IMR-90 (cell line): ENCODE data around the gene RALGAPA2. TPM values are rescaled to one million over a fixed set of nuclear protein-coding genes. Genes with fewer than 3 reads are reported as not detected.

ENCODE experiments used
- ATAC-seq: fragments of 200-7000 bp; cut with Tn5 transposase; 2 replicates; pipeline ENCODE4 v1.9.1; 2020; ENCODE audit warnings: low read depth, mild to moderate bottlenecking, moderate library complexity
- BruUV-seq: library from RNA; stranded (reverse); fragments of 400-500 nt; replicated peaks from 2 replicates; lab custom pipeline; 2021; lab: Mats Ljungman, UMichigan
- CTCF ChIA-PET: fragments of 300-600 bp; formaldehyde crosslinking; extraction: SDS; loops from one replicate; lab custom pipeline; 2021; ENCODE audit warnings: antibody characterized with exemption; lab: Yijun Ruan, JAX
- POLR2A ChIA-PET: fragments of 300-600 bp; sonication (Branson Sonifier 250); formaldehyde crosslinking; loops from one replicate; lab custom pipeline; 2022; ENCODE audit warnings: antibody characterized with exemption; ENCODE audit not compliant: unreplicated experiment; lab: Charles Lee
- DNase-seq: peaks from one replicate; pipeline ENCODE4 v3.0.0; 2013
- H2AFZ ChIP-seq: replicated peaks from 2 replicates; pipeline ENCODE3; 2013; ENCODE audit warnings: low read length, mild to moderate bottlenecking; ENCODE audit not compliant: poor library complexity
- H2AK5ac ChIP-seq: 2 replicates; pipeline ENCODE4 v1.6.1; 2013; ENCODE audit warnings: low read depth, low read length, inconsistent platforms
- H2AK9ac ChIP-seq: replicated peaks from 2 replicates; pipeline ENCODE3; 2013; ENCODE audit warnings: mild to moderate bottlenecking, low read depth, low read length, moderate library complexity; ENCODE audit not compliant: poor library complexity
- H2BK120ac ChIP-seq: 2 replicates; pipeline ENCODE4 v1.6.1; 2013; ENCODE audit warnings: low read depth, low read length, inconsistent platforms
- H2BK15ac ChIP-seq: 3 replicates; pipeline ENCODE4 v1.6.1; 2013; ENCODE audit warnings: low read depth, low read length, inconsistent platforms
- H2BK20ac ChIP-seq: 2 replicates; pipeline ENCODE4 v1.6.1; 2013; ENCODE audit warnings: low read depth, mild to moderate bottlenecking, inconsistent platforms, low read length, moderate library complexity
- H2BK5ac ChIP-seq: 2 replicates; pipeline ENCODE4 v1.6.1; 2013; ENCODE audit warnings: mild to moderate bottlenecking, low read depth, low read length, inconsistent platforms; ENCODE audit not compliant: poor library complexity, severe bottlenecking
- H3K14ac ChIP-seq: replicated peaks from 2 replicates; pipeline ENCODE4 v1.6.1; 2013; ENCODE audit warnings: low read depth, low read length, inconsistent platforms
- H3K18ac ChIP-seq: 2 replicates; pipeline ENCODE4 v1.6.1; 2013; ENCODE audit warnings: low read depth, low read length, control low read depth
- H3K23ac ChIP-seq: 2 replicates; pipeline ENCODE4 v1.6.1; 2013; ENCODE audit warnings: low read depth, low read length, inconsistent platforms
- H3K27ac ChIP-seq: 2 replicates; pipeline ENCODE4 v1.5.1; 2013; ENCODE audit warnings: mild to moderate bottlenecking, control low read depth, low read length; ENCODE audit not compliant: insufficient read depth
- H3K27me3 ChIP-seq: 2 replicates; pipeline ENCODE4 v1.6.1; 2013; ENCODE audit warnings: low read length; ENCODE audit not compliant: control insufficient read depth, insufficient read depth
- H3K36me3 ChIP-seq: 2 replicates; pipeline ENCODE4 v1.6.1; 2013; ENCODE audit warnings: low read length, mixed read lengths; ENCODE audit not compliant: control insufficient read depth, insufficient read depth
- H3K4ac ChIP-seq: 2 replicates; pipeline ENCODE4 v1.6.1; 2013; ENCODE audit warnings: low read depth, low read length, inconsistent platforms
- H3K4me1 ChIP-seq: 2 replicates; pipeline ENCODE4 v1.6.1; 2013; ENCODE audit warnings: low read length, mixed read lengths; ENCODE audit not compliant: control insufficient read depth, insufficient read depth
- H3K4me2 ChIP-seq: 2 replicates; pipeline ENCODE4 v1.6.1; 2013; ENCODE audit warnings: low read depth, mild to moderate bottlenecking, control low read depth, low read length, moderate library complexity
- H3K4me3 ChIP-seq: 2 replicates; pipeline ENCODE4 v1.5.1; 2013; ENCODE audit warnings: low read depth, mild to moderate bottlenecking, control low read depth, low read length, moderate library complexity; ENCODE audit not compliant: insufficient read depth
- H3K56ac ChIP-seq: 2 replicates; pipeline ENCODE4 v1.6.1; 2013; ENCODE audit warnings: low read length, inconsistent platforms; ENCODE audit not compliant: insufficient read depth; ENCODE audit errors: extremely low read depth
- H3K79me1 ChIP-seq, 2 experiments: 2 replicates each; pipeline ENCODE4 v1.6.1; 2013; ENCODE audit warnings: low read length in 2 of 2, inconsistent platforms in 1 of 2, low read depth in 1 of 2
- H3K9ac ChIP-seq: 2 replicates; pipeline ENCODE4 v1.6.1; 2013; ENCODE audit warnings: low read depth, low read length, control low read depth
- H3K9me1 ChIP-seq: 2 replicates; pipeline ENCODE4 v1.6.1; 2013; ENCODE audit warnings: low read length, inconsistent platforms; ENCODE audit not compliant: insufficient read depth
- H3K9me3 ChIP-seq: 2 replicates; pipeline ENCODE4 v1.6.1; 2013; ENCODE audit warnings: low read length; ENCODE audit not compliant: control insufficient read depth, insufficient read depth
- H4K20me1 ChIP-seq: 2 replicates; pipeline ENCODE4 v1.6.1; 2013; ENCODE audit warnings: low read length, inconsistent platforms; ENCODE audit not compliant: insufficient read depth
- H4K5ac ChIP-seq: 2 replicates; pipeline ENCODE4 v1.6.1; 2013; ENCODE audit warnings: mild to moderate bottlenecking, low read depth, low read length, control low read depth
- H4K8ac ChIP-seq, 2 experiments: 2 replicates each; pipeline ENCODE4 v1.6.1; 2013; ENCODE audit warnings: low read depth in 2 of 2, low read length in 2 of 2, control low read depth in 1 of 2, inconsistent platforms in 1 of 2
- H4K91ac ChIP-seq: 2 replicates; pipeline ENCODE4 v1.6.1; 2013; ENCODE audit warnings: low read depth, low read length, inconsistent platforms; ENCODE audit not compliant: insufficient read depth
- MAZ ChIP-seq: IDR thresholded peaks from 2 replicates; pipeline ENCODE4 v1.6.1; 2012; ENCODE audit warnings: low read depth, mild to moderate bottlenecking, low read length, improper control_type of control experiment, moderate library complexity, borderline replicate concordance
- MXI1 ChIP-seq: IDR thresholded peaks from 2 replicates; pipeline ENCODE4 v1.6.1; 2012; ENCODE audit warnings: low read depth, mild to moderate bottlenecking, low read length, moderate library complexity, borderline replicate concordance
- POLR2A ChIP-seq: IDR thresholded peaks from 2 replicates; pipeline ENCODE4 v1.6.1; 2012; ENCODE audit warnings: mild to moderate bottlenecking, low read depth, low read length
- RAD21 ChIP-seq: IDR thresholded peaks from 2 replicates; pipeline ENCODE4 v1.6.1; 2012; ENCODE audit warnings: low read length, improper control_type of control experiment
- RFX5 ChIP-seq: IDR thresholded peaks from 2 replicates; pipeline ENCODE4 v1.8.0; 2012; ENCODE audit warnings: low read depth, mild to moderate bottlenecking, low read length, moderate library complexity
- WGBS, 2 experiments: methylation state at CpG; one replicate each; pipeline versions ENCODE4 v1.1.5 to v1.1.7; 2013; ENCODE audit warnings: missing lambda C conversion rate in 2 of 2; ENCODE audit not compliant: insufficient read length in 1 of 2; ENCODE audit errors: extremely low coverage in 2 of 2; 5-methylcytosine and 5-hydroxymethylcytosine counted together
- dilution Hi-C: fragments of 300-500 bp; cut with HindIII; formaldehyde crosslinking; loops from one replicate; pipeline ENCODE4 v1.14.3; 2018; ENCODE audit warnings: low sequenced_read_pairs; ENCODE audit not compliant: unreplicated experiment
- in situ Hi-C: fragments of 300-500 bp; cut with MboI; formaldehyde crosslinking; loops from 3 replicates; pipeline ENCODE4 v1.14.3; 2019; ENCODE audit warnings: low sequenced_read_pairs, inconsistent platforms, mixed read lengths
- intact Hi-C: fragments of 100-400 bp; cut with micrococcal nuclease; formaldehyde crosslinking; loops from 2 replicates; pipeline ENCODE4 v1.10.0; 2022
- polyA plus RNA-seq, 3 experiments: library from polyadenylated mRNA; depleted of rRNA; stranded (reverse); fragments of >200 nt; gene quantifications; 2 replicates each; pipeline ENCODE4 v1.2.3, GENCODE V29; 2012; ENCODE audit warnings: low replicate concordance in 1 of 3
- total RNA-seq: library from RNA; depleted of rRNA; stranded (reverse); fragments of >200 nt; gene quantifications from 2 replicates; pipeline ENCODE4 v1.2.3, GENCODE V29; 2012
- TF ChIP-seq, protein P1 (sequence below): fragments of 150-350 bp; IDR thresholded peaks from 2 replicates; pipeline ENCODE4 v1.6.1; 2017; ENCODE audit warnings: mild to moderate bottlenecking, antibody characterized with exemption, low read length, low read depth
- TF ChIP-seq, protein P2 (sequence below): conservative IDR thresholded peaks from 2 replicates; pipeline ENCODE4 v1.5.1; 2012; ENCODE audit warnings: mild to moderate bottlenecking, low read depth, low read length, improper control_type of control experiment

The RALGAPA2 gene
- total and polyA plus RNA-seq, 2 of the 4 experiments (the other 2 are of a cell fraction): 1.3 to 3.9 TPM

DNA sequence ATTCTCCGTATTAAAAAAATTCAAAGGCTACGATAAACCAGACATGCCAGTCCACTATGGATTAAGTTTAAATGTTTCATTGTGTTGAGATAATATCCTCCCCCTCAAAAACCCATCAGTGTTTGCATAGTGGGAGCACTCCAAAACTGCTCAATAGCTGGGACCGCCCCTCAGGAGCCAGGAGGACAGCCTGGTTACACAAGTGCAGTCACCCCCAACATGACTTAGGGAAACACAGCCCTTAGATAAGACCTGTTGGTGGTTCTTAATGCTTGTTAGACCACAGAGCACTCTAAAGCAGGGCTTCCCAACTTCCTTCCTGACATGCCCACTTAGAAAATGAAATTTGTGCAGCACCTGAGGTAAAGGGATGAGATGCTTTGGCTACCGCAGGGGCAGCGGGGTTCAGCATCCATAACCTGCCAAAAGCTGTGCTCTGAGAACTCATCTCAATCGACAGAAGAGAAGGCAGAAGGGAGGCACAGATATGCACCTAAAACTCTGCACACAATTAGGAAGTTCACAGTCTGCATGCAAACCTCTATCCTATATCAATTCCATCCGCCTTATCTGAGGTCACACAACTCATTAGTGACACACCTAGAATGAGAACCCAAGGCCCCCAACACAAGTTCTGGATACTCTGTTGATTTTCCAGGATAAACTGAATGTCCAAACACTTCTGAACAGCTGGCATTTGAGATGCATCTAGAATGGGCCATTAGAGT is 74.3 kb downstream of the RALGAPA2 start:
- in situ Hi-C loops: no loop called here
- no peaks in the 10 kb centered on the region for H3K27me3 ChIP-seq
- H3K4me1 ChIP-seq: no peaks in the 10 kb centered on the region
- H3K27ac ChIP-seq: no peak overlapping the region
- 100% methylated on average over 1 of the region's 7 CpGs; no CpG with 5 or more reads in 1 of the 2 experiments for WGBS, 2 experiments
- H3K4me2 ChIP-seq: no peak overlapping the region
- no TSS peak for BruUV-seq
- no peaks in the 10 kb centered on the region for H3K36me3 ChIP-seq
- H3K9ac ChIP-seq: no peak overlapping the region
- no peak overlapping the region for H2BK20ac ChIP-seq
- H3K79me1 ChIP-seq: no peaks in the 10 kb centered on the region
- H3K18ac ChIP-seq: no peak overlapping the region
- H3K4me3 ChIP-seq: no peak overlapping the region
- no peak overlapping the region for H3K14ac ChIP-seq
- H3K9me3 ChIP-seq: no peaks in the 10 kb centered on the region
- no peak overlapping the region for H2AFZ ChIP-seq
- H4K8ac ChIP-seq: no peak overlapping the region
- no peak overlapping the region for H3K4ac ChIP-seq
- intact Hi-C loops: no loop called here
- H2AK9ac ChIP-seq: no peak overlapping the region
- CTCF ChIA-PET: no interaction called here
- DNase-seq (no peak), ATAC-seq (no peak)
- H2BK120ac ChIP-seq: no peak overlapping the region
- H4K20me1 ChIP-seq: no peaks in the 10 kb centered on the region
- H2BK15ac ChIP-seq: no peak overlapping the region
- POLR2A ChIA-PET: no interaction called here
- H4K91ac ChIP-seq: no peak overlapping the region
- no peak overlapping the region for H4K5ac ChIP-seq
- dilution Hi-C loops: no loop called here
- H3K23ac ChIP-seq: no peak overlapping the region
- H3K56ac ChIP-seq: no peak overlapping the region
- no peak overlapping the region for H2AK5ac ChIP-seq
- peaks cover 3% of the 10 kb centered on the region; the same call in 1 of the 2 replicates for H3K9me1 ChIP-seq
- no peak overlapping the region for H2BK5ac ChIP-seq
- TF ChIP-seq MAZ (no peak), RFX5 (no peak), POLR2A (no peak), RAD21 (no peak), MXI1 (no peak)
- TF ChIP-seq, protein P1, sequence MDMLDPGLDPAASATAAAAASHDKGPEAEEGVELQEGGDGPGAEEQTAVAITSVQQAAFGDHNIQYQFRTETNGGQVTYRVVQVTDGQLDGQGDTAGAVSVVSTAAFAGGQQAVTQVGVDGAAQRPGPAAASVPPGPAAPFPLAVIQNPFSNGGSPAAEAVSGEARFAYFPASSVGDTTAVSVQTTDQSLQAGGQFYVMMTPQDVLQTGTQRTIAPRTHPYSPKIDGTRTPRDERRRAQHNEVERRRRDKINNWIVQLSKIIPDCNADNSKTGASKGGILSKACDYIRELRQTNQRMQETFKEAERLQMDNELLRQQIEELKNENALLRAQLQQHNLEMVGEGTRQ: no peak
- TF ChIP-seq, protein P2, sequence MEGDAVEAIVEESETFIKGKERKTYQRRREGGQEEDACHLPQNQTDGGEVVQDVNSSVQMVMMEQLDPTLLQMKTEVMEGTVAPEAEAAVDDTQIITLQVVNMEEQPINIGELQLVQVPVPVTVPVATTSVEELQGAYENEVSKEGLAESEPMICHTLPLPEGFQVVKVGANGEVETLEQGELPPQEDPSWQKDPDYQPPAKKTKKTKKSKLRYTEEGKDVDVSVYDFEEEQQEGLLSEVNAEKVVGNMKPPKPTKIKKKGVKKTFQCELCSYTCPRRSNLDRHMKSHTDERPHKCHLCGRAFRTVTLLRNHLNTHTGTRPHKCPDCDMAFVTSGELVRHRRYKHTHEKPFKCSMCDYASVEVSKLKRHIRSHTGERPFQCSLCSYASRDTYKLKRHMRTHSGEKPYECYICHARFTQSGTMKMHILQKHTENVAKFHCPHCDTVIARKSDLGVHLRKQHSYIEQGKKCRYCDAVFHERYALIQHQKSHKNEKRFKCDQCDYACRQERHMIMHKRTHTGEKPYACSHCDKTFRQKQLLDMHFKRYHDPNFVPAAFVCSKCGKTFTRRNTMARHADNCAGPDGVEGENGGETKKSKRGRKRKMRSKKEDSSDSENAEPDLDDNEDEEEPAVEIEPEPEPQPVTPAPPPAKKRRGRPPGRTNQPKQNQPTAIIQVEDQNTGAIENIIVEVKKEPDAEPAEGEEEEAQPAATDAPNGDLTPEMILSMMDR: no peak
